ENCODE results near the gene ATG4B.

The ATG4B gene

DNA sequence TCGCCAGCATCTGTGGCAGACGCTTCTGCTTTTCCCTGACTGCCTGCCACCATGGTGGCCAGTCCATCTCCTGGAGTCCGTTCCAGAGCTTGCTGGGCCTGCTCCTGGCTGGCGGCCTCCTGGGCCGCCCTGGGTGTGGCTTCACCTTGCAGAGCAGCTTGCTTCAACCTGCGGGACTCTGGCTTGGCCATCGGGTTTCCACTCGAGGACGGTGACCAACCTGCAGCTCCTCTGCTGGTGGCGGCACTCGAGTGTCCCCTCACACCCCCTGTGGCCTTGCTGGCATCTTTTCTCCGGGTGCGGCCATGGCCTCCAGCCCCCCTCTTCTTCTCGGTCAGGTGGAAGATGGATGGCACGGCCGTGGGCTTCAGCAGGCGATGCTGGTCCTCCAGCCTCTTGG, 3.9 kb upstream of the ATG4B start:
- Histone ChIP-seq H3K9me2 (replicated peaks; ENCODE audit: insufficient read depth, low read length) (no peaks in the 10 kb centered on the region), H3F3A (ENCODE audit: insufficient read depth) (0 out of 2 replicates have a peak, but pooled peaks cover 5% of the 10 kb centered on the region), H3K27me3 (ENCODE audit: low read length) (no peaks in the 10 kb centered on the region), H3K4me3 (ENCODE audit: insufficient read depth, low read length, poor library complexity, severe bottlenecking) (no peak overlapping the region), H2AFZ (ENCODE audit: low read depth, low read length, severe bottlenecking) (no peak overlapping the region), H3K79me2 (ENCODE audit: insufficient read depth, low read length) (peaks cover 77% of the 10 kb centered on the region), H3K4me2 (ENCODE audit: low read depth, low read length, poor library complexity, severe bottlenecking) (no peak overlapping the region), H3K36me3 (ENCODE audit: low read length) (0 out of 2 replicates have a peak, but pooled peaks cover 3% of the 10 kb centered on the region), H3K9ac (ENCODE audit: low read length) (no peak overlapping the region), H3K27ac (ENCODE audit: low read depth, low read length) (no peak overlapping the region), H4K20me1 (ENCODE audit: low read depth, low read length) (no peaks in the 10 kb centered on the region), H3K9me3 (ENCODE audit: insufficient read depth, low read length) (no peaks in the 10 kb centered on the region)
- TF ChIP-seq, protein P1, sequence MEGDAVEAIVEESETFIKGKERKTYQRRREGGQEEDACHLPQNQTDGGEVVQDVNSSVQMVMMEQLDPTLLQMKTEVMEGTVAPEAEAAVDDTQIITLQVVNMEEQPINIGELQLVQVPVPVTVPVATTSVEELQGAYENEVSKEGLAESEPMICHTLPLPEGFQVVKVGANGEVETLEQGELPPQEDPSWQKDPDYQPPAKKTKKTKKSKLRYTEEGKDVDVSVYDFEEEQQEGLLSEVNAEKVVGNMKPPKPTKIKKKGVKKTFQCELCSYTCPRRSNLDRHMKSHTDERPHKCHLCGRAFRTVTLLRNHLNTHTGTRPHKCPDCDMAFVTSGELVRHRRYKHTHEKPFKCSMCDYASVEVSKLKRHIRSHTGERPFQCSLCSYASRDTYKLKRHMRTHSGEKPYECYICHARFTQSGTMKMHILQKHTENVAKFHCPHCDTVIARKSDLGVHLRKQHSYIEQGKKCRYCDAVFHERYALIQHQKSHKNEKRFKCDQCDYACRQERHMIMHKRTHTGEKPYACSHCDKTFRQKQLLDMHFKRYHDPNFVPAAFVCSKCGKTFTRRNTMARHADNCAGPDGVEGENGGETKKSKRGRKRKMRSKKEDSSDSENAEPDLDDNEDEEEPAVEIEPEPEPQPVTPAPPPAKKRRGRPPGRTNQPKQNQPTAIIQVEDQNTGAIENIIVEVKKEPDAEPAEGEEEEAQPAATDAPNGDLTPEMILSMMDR (IDR thresholded peaks at IDR 0.05; ENCODE audit: insufficient read depth, low read length, poor library complexity, severe bottlenecking) = no peak
- TF ChIP-seq EZH2phosphoT487 (conservative IDR thresholded peaks at IDR 0.05; ENCODE audit: low read length) = no peak

DNA sequence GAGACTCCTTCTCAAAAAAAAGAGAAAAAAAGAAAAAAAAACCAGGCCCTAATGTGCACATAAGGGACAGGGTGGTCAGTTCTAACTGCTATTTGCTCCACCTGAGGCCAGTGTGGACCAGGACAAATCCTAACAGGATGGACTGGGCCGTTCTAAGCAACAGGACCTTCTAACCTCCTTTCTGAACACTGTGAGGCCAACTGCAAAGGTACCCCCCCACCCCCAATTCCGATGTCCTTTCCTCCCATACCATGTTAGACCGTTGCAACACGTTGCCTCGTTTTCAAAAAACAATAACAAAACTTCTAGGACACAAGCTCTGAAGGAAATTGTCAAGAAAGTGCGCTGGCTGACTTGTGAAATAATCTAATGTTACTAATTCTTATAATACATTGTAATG, 1.7 kb upstream of the ATG4B start:
- H4K20me1 ChIP-seq (ENCODE audit: low read depth, low read length) = no peaks in the 10 kb centered on the region
- H3K9ac ChIP-seq (ENCODE audit: low read length) = peak overlapping the region; percentile 95
- no peaks in the 10 kb centered on the region for H3K9me2 ChIP-seq (replicated peaks; ENCODE audit: insufficient read depth, low read length)
- peak overlapping the region; percentile 91 for H3K4me2 ChIP-seq (ENCODE audit: low read depth, low read length, poor library complexity, severe bottlenecking)
- 0 out of 2 replicates have a peak, but pooled peaks cover 5% of the 10 kb centered on the region for H3F3A ChIP-seq (ENCODE audit: insufficient read depth)
- peaks cover 20% of the 10 kb centered on the region for H3K36me3 ChIP-seq (ENCODE audit: low read length)
- H3K27me3 ChIP-seq (ENCODE audit: low read length) = no peaks in the 10 kb centered on the region
- TF ChIP-seq EZH2phosphoT487 (conservative IDR thresholded peaks at IDR 0.05; ENCODE audit: low read length) = no peak
- TF ChIP-seq, protein P1 (IDR thresholded peaks at IDR 0.05; ENCODE audit: insufficient read depth, low read length, poor library complexity, severe bottlenecking) = no peak
- peaks cover 81% of the 10 kb centered on the region for H3K79me2 ChIP-seq (ENCODE audit: insufficient read depth, low read length)
- H3K4me3 ChIP-seq (ENCODE audit: insufficient read depth, low read length, poor library complexity, severe bottlenecking) = peak overlapping the region; percentile 86
- no peak overlapping the region for H3K27ac ChIP-seq (ENCODE audit: low read depth, low read length)
- peaks cover 13% of the 10 kb centered on the region for H3K9me3 ChIP-seq (ENCODE audit: insufficient read depth, low read length)
- peak overlapping the region; percentile 71 for H2AFZ ChIP-seq (ENCODE audit: low read depth, low read length, severe bottlenecking)

DNA sequence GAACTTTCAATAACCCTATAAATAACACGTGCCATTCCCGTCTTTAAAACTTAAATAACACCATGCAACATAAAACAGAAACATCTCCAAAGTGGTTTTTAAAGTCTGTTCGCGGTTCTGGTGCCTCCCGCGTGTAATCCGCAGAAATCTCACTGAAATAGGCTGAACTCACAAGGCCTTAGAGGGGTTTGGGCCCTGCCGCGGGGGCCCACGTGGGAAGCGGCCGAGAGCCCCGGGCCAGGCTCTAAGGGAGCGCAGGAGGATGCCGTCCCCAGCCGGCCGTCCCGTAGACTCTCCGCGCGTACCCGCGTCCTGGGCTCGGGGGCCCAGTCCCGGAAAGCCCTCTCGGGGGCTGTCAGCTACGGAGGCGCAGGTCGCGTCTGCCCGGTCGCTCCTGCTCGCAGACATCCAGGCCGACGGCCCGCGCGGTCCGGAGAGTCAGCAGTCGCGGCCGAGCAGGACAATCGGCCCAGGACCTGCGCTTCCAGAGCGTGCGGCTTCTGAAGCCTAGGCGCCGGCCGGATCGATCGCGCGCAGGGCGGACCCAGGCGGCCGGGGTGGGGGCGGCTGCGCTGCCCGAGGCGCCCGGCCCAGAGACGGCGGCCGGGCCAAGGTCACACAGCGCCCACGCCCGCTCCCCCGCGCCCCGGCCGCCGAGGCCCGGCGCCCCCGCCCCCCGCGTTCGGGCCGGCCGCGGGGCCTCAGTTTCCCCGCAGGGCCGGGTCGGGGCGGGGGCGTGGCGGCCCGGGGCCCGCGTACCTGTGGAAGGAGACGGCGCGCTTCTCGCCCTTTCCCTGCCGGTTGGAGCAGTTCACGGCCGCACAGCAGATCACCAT, 1.1 kb upstream of the ATG4B start:
- Histone ChIP-seq H3K36me3 (ENCODE audit: low read length) (peaks cover 20% of the 10 kb centered on the region), H4K20me1 (ENCODE audit: low read depth, low read length) (no peaks in the 10 kb centered on the region), H3F3A (ENCODE audit: insufficient read depth) (0 out of 2 replicates have a peak, but pooled peaks cover 5% of the 10 kb centered on the region), H3K27me3 (ENCODE audit: low read length) (no peaks in the 10 kb centered on the region), H3K9ac (ENCODE audit: low read length) (peak overlapping the region; percentile 95), H3K79me2 (ENCODE audit: insufficient read depth, low read length) (peaks cover 81% of the 10 kb centered on the region), H3K4me3 (ENCODE audit: insufficient read depth, low read length, poor library complexity, severe bottlenecking) (peak overlapping the region; percentile 86), H3K9me2 (replicated peaks; ENCODE audit: insufficient read depth, low read length) (no peaks in the 10 kb centered on the region), H3K4me2 (ENCODE audit: low read depth, low read length, poor library complexity, severe bottlenecking) (peak overlapping the region; percentile 91), H2AFZ (ENCODE audit: low read depth, low read length, severe bottlenecking) (peak overlapping the region; percentile 71), H3K9me3 (ENCODE audit: insufficient read depth, low read length) (peaks cover 13% of the 10 kb centered on the region), H3K27ac (ENCODE audit: low read depth, low read length) (peak overlapping the region; percentile 85)
- TF ChIP-seq, protein P1 (IDR thresholded peaks at IDR 0.05; ENCODE audit: insufficient read depth, low read length, poor library complexity, severe bottlenecking) = no peak
- TF ChIP-seq EZH2phosphoT487 (conservative IDR thresholded peaks at IDR 0.05; ENCODE audit: low read length) = no peak
